H9 (cell line): ENCODE measurements around the gene TIAM1. TPM values are rescaled to one million over a fixed set of nuclear protein-coding genes. Genes with fewer than 3 reads are reported as not detected.

Source experiments
- DNase-seq: peaks from one replicate; pipeline ENCODE4 v3.0.0-alpha.2; 2017
- H2AFZ ChIP-seq: one replicate; pipeline ENCODE4 v1.6.1; 2013; ENCODE audit warnings: mild to moderate bottlenecking, low read length, control low read depth, moderate library complexity
- H2AK5ac ChIP-seq: 2 replicates; pipeline ENCODE4 v1.6.1; 2013; ENCODE audit warnings: low read length, control low read depth, mixed read lengths; ENCODE audit not compliant: insufficient read length
- H2BK120ac ChIP-seq: one replicate; pipeline ENCODE4 v1.6.1; 2013; ENCODE audit warnings: low read depth, mild to moderate bottlenecking, low read length, control low read depth, inconsistent platforms; ENCODE audit not compliant: poor library complexity, severe bottlenecking
- H2BK12ac ChIP-seq: 2 replicates; pipeline ENCODE4 v1.6.1; 2013; ENCODE audit warnings: low read length, control low read depth, mixed read lengths, low read depth; ENCODE audit not compliant: insufficient read length
- H2BK15ac ChIP-seq: 2 replicates; pipeline ENCODE4 v1.6.1; 2013; ENCODE audit warnings: low read depth, low read length, control low read depth
- H2BK20ac ChIP-seq: one replicate; pipeline ENCODE4 v1.6.1; 2013; ENCODE audit warnings: low read depth, mild to moderate bottlenecking, low read length, control low read depth, inconsistent platforms; ENCODE audit not compliant: poor library complexity, severe bottlenecking
- H2BK5ac ChIP-seq: 2 replicates; pipeline ENCODE4 v1.6.1; 2013; ENCODE audit warnings: low read length, control low read depth, mixed read lengths; ENCODE audit not compliant: insufficient read length
- H3K14ac ChIP-seq: 2 replicates; pipeline ENCODE4 v1.6.1; 2013; ENCODE audit warnings: low read length, control low read depth; ENCODE audit not compliant: insufficient read depth
- H3K18ac ChIP-seq: 2 replicates; pipeline ENCODE4 v1.6.1; 2013; ENCODE audit warnings: low read depth, mild to moderate bottlenecking, mixed read lengths, low read length, control low read depth; ENCODE audit not compliant: insufficient read length
- H3K23ac ChIP-seq: 2 replicates; pipeline ENCODE4 v1.6.1; 2013; ENCODE audit warnings: low read length, control low read depth, mixed read lengths, low read depth; ENCODE audit not compliant: insufficient read length
- H3K23me2 ChIP-seq: 2 replicates; pipeline ENCODE4 v1.6.1; 2013; ENCODE audit warnings: low read depth, mild to moderate bottlenecking, mixed read lengths, low read length, control low read depth; ENCODE audit not compliant: insufficient read length, poor library complexity, severe bottlenecking
- H3K27ac ChIP-seq: 2 replicates; pipeline ENCODE4 v1.5.1; 2013; ENCODE audit warnings: low read length, control low read depth, mixed read lengths, low read depth; ENCODE audit not compliant: insufficient read length
- H3K27me3 ChIP-seq: 2 replicates; pipeline ENCODE4 v1.6.1; 2013; ENCODE audit warnings: low read length, control low read depth, inconsistent platforms; ENCODE audit not compliant: insufficient read depth
- H3K4ac ChIP-seq: 2 replicates; pipeline ENCODE4 v1.6.1; 2013; ENCODE audit warnings: low read depth, mild to moderate bottlenecking, control low read depth, inconsistent platforms, low read length, moderate library complexity
- H3K4me1 ChIP-seq: 2 replicates; pipeline ENCODE4 v1.6.1; 2013; ENCODE audit warnings: low read length, control low read depth, inconsistent platforms; ENCODE audit not compliant: insufficient read depth
- H3K4me2 ChIP-seq: 2 replicates; pipeline ENCODE4 v1.6.1; 2013; ENCODE audit warnings: low read length, control low read depth, mixed read lengths; ENCODE audit not compliant: insufficient read length, insufficient read depth
- H3K56ac ChIP-seq: 2 replicates; pipeline ENCODE4 v1.6.1; 2013; ENCODE audit warnings: low read depth, mild to moderate bottlenecking, mixed read lengths, low read length, control low read depth; ENCODE audit not compliant: insufficient read length
- H3K79me1 ChIP-seq: 2 replicates; pipeline ENCODE4 v1.6.1; 2013; ENCODE audit warnings: low read depth, mild to moderate bottlenecking, moderate library complexity, low read length, control low read depth, inconsistent platforms; ENCODE audit not compliant: insufficient read depth, poor library complexity, severe bottlenecking
- H3K79me2 ChIP-seq: 2 replicates; pipeline ENCODE4 v1.6.1; 2013; ENCODE audit warnings: low read length, control low read depth, inconsistent platforms; ENCODE audit not compliant: insufficient read depth
- H3K9ac ChIP-seq: 2 replicates; pipeline ENCODE4 v1.6.1; 2013; ENCODE audit warnings: low read length, control low read depth, mixed read lengths; ENCODE audit not compliant: insufficient read length; ENCODE audit errors: extremely low read depth
- H3K9me3 ChIP-seq: one replicate; pipeline ENCODE4 v1.6.1; 2013; ENCODE audit warnings: low read depth, low read length, inconsistent platforms; ENCODE audit not compliant: control insufficient read depth
- H3T11ph ChIP-seq: one replicate; pipeline ENCODE4 v1.6.1; 2013; ENCODE audit warnings: mild to moderate bottlenecking, low read length, control low read depth, inconsistent platforms
- H4K20me1 ChIP-seq: one replicate; pipeline ENCODE4 v1.6.1; 2013; ENCODE audit not compliant: control insufficient read depth, insufficient read length, insufficient read depth
- H4K5ac ChIP-seq: 2 replicates; pipeline ENCODE4 v1.6.1; 2013; ENCODE audit warnings: low read depth, mild to moderate bottlenecking, mixed read lengths, low read length, control low read depth; ENCODE audit not compliant: insufficient read length
- H4K8ac ChIP-seq: replicated peaks from 2 replicates; pipeline ENCODE4 v1.6.1; 2013; ENCODE audit warnings: low read length, control low read depth, mixed read lengths, low read depth; ENCODE audit not compliant: insufficient read length
- H4K91ac ChIP-seq: 2 replicates; pipeline ENCODE4 v1.6.1; 2013; ENCODE audit warnings: low read depth, mild to moderate bottlenecking, moderate library complexity, mixed read lengths, low read length, control low read depth; ENCODE audit not compliant: insufficient read length
- H3K27ac Mint-ChIP-seq, 3 experiments: 2 replicates in 2 of 3; 3 replicates in 1 of 3; pipeline ENCODE4 v1.8.0; 2020 to 2021; ENCODE audit warnings: mixed read lengths in 3 of 3, mild to moderate bottlenecking in 1 of 3, moderate library complexity in 1 of 3
- H3K27me3 Mint-ChIP-seq: 2 replicates; pipeline ENCODE4 v1.8.0; 2021; ENCODE audit warnings: low read depth, mild to moderate bottlenecking, moderate library complexity, mixed read lengths
- H3K36me3 Mint-ChIP-seq, 3 experiments: 2 replicates in 2 of 3; 3 replicates in 1 of 3; pipeline ENCODE4 v1.8.0; 2020 to 2021; ENCODE audit warnings: low read depth in 3 of 3, mixed read lengths in 3 of 3; ENCODE audit not compliant: insufficient read depth in 1 of 3
- H3K4me1 Mint-ChIP-seq, 2 experiments: 2 replicates each; pipeline ENCODE4 v1.8.0; 2020; ENCODE audit warnings: mixed read lengths in 2 of 2
- H3K4me3 Mint-ChIP-seq, 2 experiments: 2 replicates in 1 of 2; 3 replicates in 1 of 2; pipeline ENCODE4 v1.8.0; 2020 to 2021; ENCODE audit warnings: mild to moderate bottlenecking in 2 of 2, mixed read lengths in 2 of 2, moderate library complexity in 1 of 2
- H3K9me3 Mint-ChIP-seq, 2 experiments: 2 replicates in 1 of 2; 3 replicates in 1 of 2; pipeline ENCODE4 v1.8.0; 2020; ENCODE audit warnings: mild to moderate bottlenecking in 2 of 2, mixed read lengths in 2 of 2, moderate library complexity in 1 of 2
- CTCF ChIP-seq: fragments of 200-600 bp; sonication (generic); conservative IDR thresholded peaks from 3 replicates; pipeline ENCODE4 v1.8.0; 2021; ENCODE audit warnings: antibody characterized with exemption, mild to moderate bottlenecking
- WGBS: extraction: QIAGEN DNeasy Blood & Tissue Kit; methylation state at CpG from one replicate; pipeline ENCODE4 v1.1.7; 2013; ENCODE audit warnings: missing lambda C conversion rate, low lambda C conversion rate, mixed read lengths; ENCODE audit not compliant: insufficient read length; ENCODE audit errors: extremely low coverage; 5-methylcytosine and 5-hydroxymethylcytosine counted together
- total RNA-seq: library from RNA; stranded (reverse); gene quantifications from 2 replicates; pipeline ENCODE4 v1.2.1, GENCODE V29; 2021

TIAM1 gene
- total RNA-seq, 1 experiment from 2014 or later = 23.1 TPM

- TF ChIP-seq CTCF = no peak
Measured at GRCh38 chr21:31184876-31185275, 159.2 kb downstream of the TIAM1 start.

More at GRCh38 chr21:31184876-31185275, 159.2 kb downstream of the TIAM1 start:
- Histone ChIP-seq H3K4ac (no peak overlapping the region), H2AK5ac (no peak overlapping the region), H3K27ac (no peak overlapping the region), H3K18ac (no peak overlapping the region), H3K9me3 (no peaks in the 10 kb centered on the region), H4K5ac (no peak overlapping the region), H2BK15ac (no peak overlapping the region), H4K20me1 (no peaks in the 10 kb centered on the region), H3K14ac (no peak overlapping the region), H4K91ac (no peak overlapping the region), H3K23ac (no peak overlapping the region), H2BK5ac (no peak overlapping the region), H3K27me3 (no peaks in the 10 kb centered on the region), H3K79me1 (no peaks in the 10 kb centered on the region), H2BK20ac (no peak overlapping the region), H2BK12ac (no peak overlapping the region), H3K4me1 (peaks cover 4% of the 10 kb centered on the region; the same call in 1 of the 2 replicates), H4K8ac (no peak overlapping the region), H3K9ac (no peak overlapping the region), H3K79me2 (no peaks in the 10 kb centered on the region), H2BK120ac (no peak overlapping the region), H2AFZ (no peak overlapping the region), H3K56ac (no peak overlapping the region), H3K4me2 (no peak overlapping the region), H3K23me2 (no peaks in the 10 kb centered on the region), H3T11ph (no peak overlapping the region)
- H3K36me3 Mint-ChIP-seq = peaks cover 0 to 10% (median 7%) of the 10 kb centered on the region in 3 experiments; a peak in 5 of 7 replicates
- H3K4me3 Mint-ChIP-seq = no peak overlapping the region
- no peak for DNase-seq
- no peaks in the 10 kb centered on the region for H3K27me3 Mint-ChIP-seq
- WGBS = no CpG with 5 or more reads among the region's 6 CpGs
- peaks cover 10 to 21% of the 10 kb centered on the region in 2 experiments for H3K4me1 Mint-ChIP-seq
- H3K27ac Mint-ChIP-seq = peak overlapping the region in 1 of 3 experiments; percentile 59; a peak in 1 of 7 replicates
- no peaks in the 10 kb centered on the region for H3K9me3 Mint-ChIP-seq
